ENCODE measurements around the gene TTC9. TPM values are rescaled to one million over a fixed set of nuclear protein-coding genes. Genes with fewer than 3 reads are reported as not detected.

Gene TTC9
- total RNA-seq, 3 donors from 2014 or later = 3.2 to 4.0 (median 3.6) TPM

GRCh38 chr14:70631948-70632347 lies 9.8 kb upstream of the TTC9 start:
- no peaks in the 10 kb centered on the region for H3K27me3 Mint-ChIP-seq (ENCODE audit: low read depth)
- no peak for ATAC-seq
- H3K9me3 Mint-ChIP-seq = peaks cover 5% of the 10 kb centered on the region
- H3K36me3 Mint-ChIP-seq (ENCODE audit: insufficient read depth) = peaks cover 4% of the 10 kb centered on the region
- no peak for DNase-seq
- no peak overlapping the region for H3K4me3 Mint-ChIP-seq
- H3K4me1 Mint-ChIP-seq (ENCODE audit: low read depth) = peaks cover 8% of the 10 kb centered on the region

DNA sequence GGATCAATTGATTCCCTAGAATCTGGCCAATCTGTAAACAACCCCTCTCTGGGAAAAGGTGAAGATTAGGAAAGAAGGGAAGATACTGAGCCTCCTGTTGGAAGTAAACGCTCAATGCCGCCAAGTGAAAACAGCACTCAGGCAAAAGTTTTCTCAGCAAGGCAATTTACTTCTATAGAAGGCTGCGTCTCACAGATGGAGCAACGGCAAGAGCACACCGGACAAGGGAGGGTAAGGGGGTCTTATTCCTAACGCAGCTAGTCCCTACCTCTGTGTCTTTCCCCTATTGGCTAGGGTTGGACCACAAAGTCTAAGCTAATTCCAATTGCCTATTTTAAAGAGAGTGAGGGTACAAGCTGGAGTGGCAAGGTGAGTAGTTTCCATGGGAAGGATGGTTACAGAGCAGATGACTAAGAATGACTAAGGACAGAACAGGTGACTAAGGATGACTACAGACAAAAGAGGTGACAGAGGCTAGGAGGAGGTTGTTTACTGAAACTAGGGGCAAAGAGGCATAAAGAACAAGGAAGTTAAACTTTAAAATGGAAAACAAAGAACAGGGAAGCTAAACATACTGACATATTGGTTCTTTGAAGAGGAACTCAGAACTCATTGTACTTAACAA lies 5.6 kb upstream of the TTC9 start:
- DNase-seq (no peak), ATAC-seq (peak; percentile 63 to 64)
- H3K27me3 Mint-ChIP-seq (ENCODE audit: low read depth) = no peaks in the 10 kb centered on the region
- peaks cover 4% of the 10 kb centered on the region for H3K36me3 Mint-ChIP-seq (ENCODE audit: insufficient read depth)
- H3K9me3 Mint-ChIP-seq = peaks cover 5% of the 10 kb centered on the region
- peaks cover 22% of the 10 kb centered on the region for H3K4me1 Mint-ChIP-seq (ENCODE audit: low read depth)
- H3K4me3 Mint-ChIP-seq = no peak overlapping the region

DNA sequence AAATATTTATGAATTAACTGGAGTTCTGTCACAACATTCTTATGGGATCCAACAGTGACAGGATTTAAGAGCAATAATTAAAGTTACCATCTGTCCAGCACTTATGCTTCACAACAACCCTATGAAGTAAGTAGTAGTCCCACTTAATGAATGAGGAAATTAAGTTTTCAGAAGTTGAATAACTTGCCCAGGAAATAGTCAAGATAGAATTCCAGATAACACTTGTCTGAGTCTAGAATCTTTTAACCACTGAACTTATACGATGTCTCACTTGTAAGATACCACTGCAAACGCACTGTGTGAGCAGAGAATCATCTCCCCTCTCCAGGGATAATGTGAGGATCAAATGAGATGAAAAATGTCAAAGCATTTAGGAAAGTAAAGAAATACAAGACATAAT lies 3.3 kb upstream of the TTC9 start:
- Mint-ChIP-seq H3K9me3 (peaks cover 5% of the 10 kb centered on the region), H3K36me3 (ENCODE audit: insufficient read depth) (peaks cover 4% of the 10 kb centered on the region), H3K4me3 (no peak overlapping the region), H3K27me3 (ENCODE audit: low read depth) (no peaks in the 10 kb centered on the region), H3K4me1 (ENCODE audit: low read depth) (peaks cover 30% of the 10 kb centered on the region)
- DNase-seq = no peak
- ATAC-seq = no peak

DNA sequence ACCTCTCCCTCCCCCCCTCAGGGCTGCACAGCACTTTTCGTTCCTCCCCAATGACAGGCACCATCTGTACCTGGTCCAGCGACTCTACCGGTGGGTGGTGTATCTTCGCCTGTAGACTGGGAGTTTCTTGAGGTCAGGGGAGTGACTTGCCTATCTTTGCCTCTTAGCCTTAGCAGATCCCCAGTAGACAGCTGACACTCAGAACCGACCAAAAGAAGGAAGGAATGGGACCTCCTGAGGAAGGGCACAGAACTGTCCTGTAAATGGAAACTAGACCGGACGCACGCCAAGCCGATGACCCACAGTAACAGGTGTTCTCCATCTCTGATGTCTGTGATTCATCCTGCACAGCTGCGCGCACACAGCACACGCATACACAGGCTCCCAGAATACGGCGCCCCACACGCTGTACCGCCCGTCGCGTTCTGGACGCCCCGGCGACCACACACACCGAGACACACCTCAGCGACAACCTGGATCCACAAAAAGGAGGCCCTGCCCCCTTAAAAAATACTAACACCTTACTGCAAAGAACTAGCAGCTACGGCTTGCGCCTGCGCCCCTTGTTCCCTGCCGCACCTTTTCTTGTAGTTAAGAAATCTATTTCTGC lies 673 bp upstream of the TTC9 start:
- DNase-seq (peak; percentile 28), ATAC-seq (peak; percentile 69 to 70)
- Mint-ChIP-seq H3K4me1 (ENCODE audit: low read depth) (peaks cover 51% of the 10 kb centered on the region), H3K4me3 (peak overlapping the region; percentile 90), H3K36me3 (ENCODE audit: insufficient read depth) (peaks cover 2% of the 10 kb centered on the region), H3K27me3 (ENCODE audit: low read depth) (no peaks in the 10 kb centered on the region), H3K9me3 (peaks cover 1% of the 10 kb centered on the region)

- DNase-seq = peak; percentile 14
- no peaks in the 10 kb centered on the region for H3K27me3 Mint-ChIP-seq (ENCODE audit: low read depth)
- ATAC-seq = peak; percentile 40 to 45
- H3K9me3 Mint-ChIP-seq = no peaks in the 10 kb centered on the region
- H3K4me3 Mint-ChIP-seq = peak overlapping the region; percentile 94
- H3K4me1 Mint-ChIP-seq (ENCODE audit: low read depth) = peaks cover 56% of the 10 kb centered on the region
- no peaks in the 10 kb centered on the region for H3K36me3 Mint-ChIP-seq (ENCODE audit: insufficient read depth)
Observed at GRCh38 chr14:70642303-70643235, 853 bp downstream of the TTC9 start.

DNA sequence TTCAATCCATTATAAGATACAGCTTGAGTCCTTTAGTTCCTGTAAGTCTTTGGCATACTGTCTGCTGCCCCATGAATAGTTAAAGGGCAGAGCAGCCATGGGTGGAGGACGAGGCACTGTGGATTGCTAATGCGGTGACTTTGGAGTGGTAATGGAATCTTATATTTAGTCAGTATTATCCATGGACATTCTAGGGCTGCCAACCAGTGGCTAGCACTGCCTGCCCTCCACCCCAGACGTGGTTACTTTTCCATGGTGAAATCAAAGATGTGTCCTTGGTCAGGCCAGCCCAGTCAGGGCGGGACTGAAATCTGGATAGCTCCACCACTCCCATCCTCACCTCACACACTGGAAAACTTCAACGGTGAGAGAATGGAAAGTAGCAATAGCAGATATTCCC lies 2.3 kb downstream of the TTC9 start:
- ATAC-seq = no peak
- Mint-ChIP-seq H3K4me3 (peak overlapping the region; percentile 94), H3K4me1 (ENCODE audit: low read depth) (peaks cover 65% of the 10 kb centered on the region), H3K36me3 (ENCODE audit: insufficient read depth) (no peaks in the 10 kb centered on the region), H3K27me3 (ENCODE audit: low read depth) (no peaks in the 10 kb centered on the region), H3K9me3 (no peaks in the 10 kb centered on the region)
- DNase-seq = no peak

GRCh38 chr14:70645892-70646291 lies 4.2 kb downstream of the TTC9 start:
- ATAC-seq = no peak
- Mint-ChIP-seq H3K4me1 (ENCODE audit: low read depth) (peaks cover 64% of the 10 kb centered on the region), H3K27me3 (ENCODE audit: low read depth) (no peaks in the 10 kb centered on the region), H3K4me3 (peak overlapping the region; percentile 33), H3K36me3 (ENCODE audit: insufficient read depth) (peaks cover 3% of the 10 kb centered on the region), H3K9me3 (no peaks in the 10 kb centered on the region)
- DNase-seq = no peak

- H3K4me1 Mint-ChIP-seq (ENCODE audit: low read depth) = peaks cover 67% of the 10 kb centered on the region
- no peak for ATAC-seq
- H3K9me3 Mint-ChIP-seq = no peaks in the 10 kb centered on the region
- peaks cover 6% of the 10 kb centered on the region for H3K36me3 Mint-ChIP-seq (ENCODE audit: insufficient read depth)
- H3K27me3 Mint-ChIP-seq (ENCODE audit: low read depth) = no peaks in the 10 kb centered on the region
- no peak for DNase-seq
- no peak overlapping the region for H3K4me3 Mint-ChIP-seq
Observed at GRCh38 chr14:70646705-70647104, 5.0 kb downstream of the TTC9 start.

- peaks cover 7% of the 10 kb centered on the region for H3K36me3 Mint-ChIP-seq (ENCODE audit: insufficient read depth)
- DNase-seq (no peak), ATAC-seq (no peak)
- no peak overlapping the region for H3K4me3 Mint-ChIP-seq
- H3K4me1 Mint-ChIP-seq (ENCODE audit: low read depth) = peaks cover 79% of the 10 kb centered on the region
- H3K27me3 Mint-ChIP-seq (ENCODE audit: low read depth) = no peaks in the 10 kb centered on the region
- H3K9me3 Mint-ChIP-seq = no peaks in the 10 kb centered on the region
Observed at GRCh38 chr14:70648346-70648745, 6.6 kb downstream of the TTC9 start.

DNA sequence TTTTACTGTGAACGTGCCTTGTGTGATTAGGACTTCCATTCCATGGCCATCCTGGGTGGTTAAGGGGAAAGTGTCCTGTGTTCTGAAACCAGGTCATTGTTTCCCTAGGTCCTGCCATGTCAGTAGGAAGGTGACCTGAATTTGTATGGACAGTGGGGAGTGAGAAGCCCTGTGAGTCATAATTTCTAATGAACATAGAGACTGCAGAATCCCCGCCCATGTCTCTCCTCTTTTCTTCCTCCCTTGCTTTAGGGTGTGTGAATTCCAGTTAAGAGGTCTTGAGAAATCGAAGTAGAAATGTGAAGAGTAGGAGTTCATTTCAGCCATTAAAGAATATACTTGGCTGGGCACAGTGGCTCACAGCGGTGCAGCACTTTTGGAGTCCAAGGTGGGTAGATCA lies 8.1 kb downstream of the TTC9 start:
- DNase-seq (no peak), ATAC-seq (no peak)
- Mint-ChIP-seq H3K9me3 (no peaks in the 10 kb centered on the region), H3K27me3 (ENCODE audit: low read depth) (no peaks in the 10 kb centered on the region), H3K36me3 (ENCODE audit: insufficient read depth) (peaks cover 7% of the 10 kb centered on the region), H3K4me1 (ENCODE audit: low read depth) (peaks cover 78% of the 10 kb centered on the region), H3K4me3 (no peak overlapping the region)

GRCh38 chr14:70651522-70651921 lies 9.8 kb downstream of the TTC9 start:
- DNase-seq (no peak), ATAC-seq (peak; percentile 74 to 78)
- Mint-ChIP-seq H3K36me3 (ENCODE audit: insufficient read depth) (peaks cover 7% of the 10 kb centered on the region), H3K4me3 (no peak overlapping the region), H3K4me1 (ENCODE audit: low read depth) (peaks cover 78% of the 10 kb centered on the region), H3K27me3 (ENCODE audit: low read depth) (no peaks in the 10 kb centered on the region), H3K9me3 (no peaks in the 10 kb centered on the region)

DNA sequence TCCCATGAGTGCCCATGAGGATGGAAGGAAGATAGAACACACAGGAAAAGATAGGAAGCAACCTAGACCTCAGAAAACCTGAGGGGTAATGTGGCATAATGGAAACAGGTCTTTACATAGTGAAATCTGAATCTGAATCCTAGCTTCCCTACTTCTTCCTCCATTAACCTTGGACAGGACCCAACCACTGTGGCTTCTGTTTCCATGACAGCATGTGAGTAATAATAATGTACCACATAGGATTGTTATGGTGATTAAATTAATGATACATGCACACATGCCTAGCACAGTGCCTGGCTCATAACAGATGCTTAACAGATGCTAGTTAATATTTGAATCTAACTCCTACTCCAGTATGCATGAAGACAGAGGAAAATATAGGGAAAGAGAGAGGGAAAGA lies 11.2 kb downstream of the TTC9 start:
- ATAC-seq (no peak), DNase-seq (no peak)
- H3K36me3 Mint-ChIP-seq (ENCODE audit: insufficient read depth) = peaks cover 7% of the 10 kb centered on the region
- H3K4me1 Mint-ChIP-seq (ENCODE audit: low read depth) = peaks cover 80% of the 10 kb centered on the region
- no peaks in the 10 kb centered on the region for H3K27me3 Mint-ChIP-seq (ENCODE audit: low read depth)
- no peaks in the 10 kb centered on the region for H3K9me3 Mint-ChIP-seq
- no peak overlapping the region for H3K4me3 Mint-ChIP-seq

GRCh38 chr14:70653662-70654061 lies 11.9 kb downstream of the TTC9 start:
- Mint-ChIP-seq H3K27me3 (ENCODE audit: low read depth) (no peaks in the 10 kb centered on the region), H3K4me1 (ENCODE audit: low read depth) (peaks cover 79% of the 10 kb centered on the region), H3K4me3 (no peak overlapping the region), H3K36me3 (ENCODE audit: insufficient read depth) (peaks cover 7% of the 10 kb centered on the region), H3K9me3 (no peaks in the 10 kb centered on the region)
- DNase-seq = no peak
- no peak for ATAC-seq

GRCh38 chr14:70654632-70655031 lies 12.9 kb downstream of the TTC9 start:
- H3K36me3 Mint-ChIP-seq (ENCODE audit: insufficient read depth) = peaks cover 7% of the 10 kb centered on the region
- ATAC-seq = peak in 1 of 2 donors; percentile 7
- peak overlapping the region; percentile 82 for H3K4me3 Mint-ChIP-seq
- DNase-seq = no peak
- H3K27me3 Mint-ChIP-seq (ENCODE audit: low read depth) = no peaks in the 10 kb centered on the region
- no peaks in the 10 kb centered on the region for H3K9me3 Mint-ChIP-seq
- H3K4me1 Mint-ChIP-seq (ENCODE audit: low read depth) = peaks cover 83% of the 10 kb centered on the region
